Astrocyte (in vitro differentiated cells and primary cell): ENCODE measurements around the gene IRS1. TPM values are rescaled to one million over a fixed set of nuclear protein-coding genes. Genes with fewer than 3 reads are reported as not detected.

Experiments used
- DNase-seq: peaks from one replicate; pipeline ENCODE4 v3.0.0-alpha.2; 2010; ENCODE audit warnings: low read depth
- FAIRE-seq: peaks from 2 replicates; lab custom pipeline; 2011; peaks lifted over from hg19 to GRCh38; lab: Jason Lieb, UNC
- H2AFZ ChIP-seq: 2 replicates; pipeline ENCODE4 v1.6.0; 2012; ENCODE audit warnings: low read depth, low read length, inconsistent platforms
- H3K27ac ChIP-seq: 2 replicates; pipeline ENCODE4 v1.5.1; 2011; ENCODE audit warnings: low read depth, low read length, inconsistent platforms
- H3K27me3 ChIP-seq: 2 replicates; pipeline ENCODE4 v1.6.0; 2011; ENCODE audit warnings: low read length, inconsistent platforms; ENCODE audit not compliant: insufficient read depth
- H3K36me3 ChIP-seq: 2 replicates; pipeline ENCODE4 v1.5.1; 2011; ENCODE audit warnings: low read length, inconsistent platforms; ENCODE audit not compliant: insufficient read depth
- H3K4me1 ChIP-seq: 2 replicates; pipeline ENCODE4 v1.5.1; 2011; ENCODE audit warnings: low read length, inconsistent platforms; ENCODE audit not compliant: insufficient read depth
- H3K4me2 ChIP-seq: 2 replicates; pipeline ENCODE4 v1.6.0; 2012; ENCODE audit warnings: low read length, inconsistent platforms
- H3K4me3 ChIP-seq: 2 replicates; pipeline ENCODE4 v1.5.1; 2011; ENCODE audit warnings: low read depth, mild to moderate bottlenecking, low read length, inconsistent platforms; ENCODE audit not compliant: insufficient read depth
- H3K79me2 ChIP-seq: 2 replicates; pipeline ENCODE4 v1.6.0; 2012; ENCODE audit warnings: mild to moderate bottlenecking, low read length, inconsistent platforms; ENCODE audit not compliant: insufficient read depth
- H3K9ac ChIP-seq: 2 replicates; pipeline ENCODE4 v1.6.0; 2012; ENCODE audit warnings: mild to moderate bottlenecking, low read length, inconsistent platforms
- H3K9me3 ChIP-seq: 2 replicates; pipeline ENCODE4 v1.5.1; 2012; ENCODE audit warnings: low read depth, mild to moderate bottlenecking, low read length, inconsistent platforms; ENCODE audit not compliant: insufficient read depth
- H4K20me1 ChIP-seq: 2 replicates; pipeline ENCODE4 v1.6.0; 2012; ENCODE audit warnings: low read length, inconsistent platforms; ENCODE audit not compliant: insufficient read depth
- H3K27ac Mint-ChIP-seq: one replicate; pipeline ENCODE4 v1.8.0; 2021; ENCODE audit warnings: mild to moderate bottlenecking, mixed read lengths; ENCODE audit not compliant: unreplicated experiment
- H3K27me3 Mint-ChIP-seq: one replicate; pipeline ENCODE4 v1.8.0; 2021; ENCODE audit warnings: low read depth, mixed read lengths; ENCODE audit not compliant: unreplicated experiment
- H3K36me3 Mint-ChIP-seq: one replicate; pipeline ENCODE4 v1.8.0; 2021; ENCODE audit warnings: low read depth, mixed read lengths; ENCODE audit not compliant: unreplicated experiment
- H3K4me1 Mint-ChIP-seq: one replicate; pipeline ENCODE4 v1.8.0; 2021; ENCODE audit warnings: low read depth, mixed read lengths; ENCODE audit not compliant: unreplicated experiment
- H3K4me3 Mint-ChIP-seq: one replicate; pipeline ENCODE4 v1.8.0; 2021; ENCODE audit warnings: mild to moderate bottlenecking, moderate library complexity, mixed read lengths; ENCODE audit not compliant: unreplicated experiment
- H3K9me3 Mint-ChIP-seq: one replicate; pipeline ENCODE4 v1.8.0; 2021; ENCODE audit warnings: mild to moderate bottlenecking, mixed read lengths; ENCODE audit not compliant: unreplicated experiment
- CTCF ChIP-seq: IDR thresholded peaks from 2 replicates; pipeline ENCODE4 v1.5.1; 2011; ENCODE audit warnings: low read depth, mild to moderate bottlenecking, inconsistent platforms, low read length, moderate library complexity; ENCODE audit not compliant: insufficient read depth
- EZH2 ChIP-seq: IDR thresholded peaks from 2 replicates; pipeline ENCODE4 v1.6.1; 2012; ENCODE audit warnings: mild to moderate bottlenecking, low read length, inconsistent platforms; ENCODE audit not compliant: insufficient read depth
- total RNA-seq: library from RNA; stranded (reverse); gene quantifications from 2 replicates; pipeline ENCODE4 v1.2.1, GENCODE V29; 2021

IRS1 gene
- total RNA-seq, 1 donor from 2014 or later: 45.0 TPM

- Histone ChIP-seq H3K9me3 (no peaks in the 10 kb centered on the region), H2AFZ (no peak overlapping the region), H3K27me3 (no peaks in the 10 kb centered on the region), H3K4me1 (peaks cover 12% of the 10 kb centered on the region), H3K27ac (no peak overlapping the region), H3K36me3 (peaks cover 8% of the 10 kb centered on the region), H3K4me2 (no peak overlapping the region), H3K4me3 (no peak overlapping the region), H4K20me1 (peaks cover 36% of the 10 kb centered on the region), H3K9ac (no peak overlapping the region), H3K79me2 (peaks cover 90% of the 10 kb centered on the region)
- TF ChIP-seq CTCF: no peak
- TF ChIP-seq EZH2: no peak
- H3K4me3 Mint-ChIP-seq: no peak overlapping the region
- no peak for DNase-seq
- H3K36me3 Mint-ChIP-seq: peaks cover 22% of the 10 kb centered on the region
- H3K4me1 Mint-ChIP-seq: peaks cover 12% of the 10 kb centered on the region
- no peaks in the 10 kb centered on the region for H3K27me3 Mint-ChIP-seq
- no peaks in the 10 kb centered on the region for H3K9me3 Mint-ChIP-seq
- no peak for FAIRE-seq
- no peak overlapping the region for H3K27ac Mint-ChIP-seq
These were observed 59.5 kb downstream of the IRS1 start for GRCh38 chr2:226740039-226740648.

GRCh38 chr2:226739545-226740030 is 60.0 kb downstream of the IRS1 start:
- FAIRE-seq: no peak

More at GRCh38 chr2:226739545-226740030, 60.0 kb downstream of the IRS1 start:
- H3K27me3 ChIP-seq: no peaks in the 10 kb centered on the region
- H3K27ac ChIP-seq: no peak overlapping the region
- no peaks in the 10 kb centered on the region for H3K9me3 ChIP-seq
- H3K4me3 ChIP-seq: no peak overlapping the region
- H3K4me2 ChIP-seq: no peak overlapping the region
- H3K27ac Mint-ChIP-seq: no peak overlapping the region
- H3K9me3 Mint-ChIP-seq: no peaks in the 10 kb centered on the region
- H3K79me2 ChIP-seq: peaks cover 84% of the 10 kb centered on the region
- peaks cover 12% of the 10 kb centered on the region for H3K4me1 Mint-ChIP-seq
- no peaks in the 10 kb centered on the region for H3K27me3 Mint-ChIP-seq
- H3K4me3 Mint-ChIP-seq: no peak overlapping the region
- TF ChIP-seq EZH2 (no peak), CTCF (no peak)
- H4K20me1 ChIP-seq: peaks cover 36% of the 10 kb centered on the region
- no peak for DNase-seq
- H2AFZ ChIP-seq: no peak overlapping the region
- H3K9ac ChIP-seq: no peak overlapping the region
- peaks cover 22% of the 10 kb centered on the region for H3K36me3 Mint-ChIP-seq
- H3K4me1 ChIP-seq: peaks cover 12% of the 10 kb centered on the region
- H3K36me3 ChIP-seq: peaks cover 13% of the 10 kb centered on the region
